NT2/D1 (cell line): ENCODE results near the gene ACOT8.
"Not testable (repeated sequence)": the region's sequence is repeated elsewhere in the genome, so short reads cannot be mapped to it uniquely, and the experiment has no call there.

Experiments
- YY1 ChIP-seq: IDR thresholded peaks from 2 replicates; pipeline ENCODE4 v1.6.1; 2011; ENCODE audit not compliant: insufficient read length, insufficient read depth
- ZNF274 ChIP-seq: IDR thresholded peaks from 2 replicates; pipeline ENCODE4 v1.6.1; 2011; ENCODE audit warnings: mild to moderate bottlenecking, low read depth, low read length

GRCh38 chr20:45797510-45797909 is 59.7 kb downstream of the ACOT8 start:
- not testable (repeated sequence) for TF ChIP-seq ZNF274, YY1
